ENCODE data around the gene TBCEL. TPM values are rescaled to one million over a fixed set of nuclear protein-coding genes. Genes with fewer than 3 reads are reported as not detected.

TBCEL gene
- total RNA-seq, 1 donor from 2014 or later, result 17.9 TPM

DNA sequence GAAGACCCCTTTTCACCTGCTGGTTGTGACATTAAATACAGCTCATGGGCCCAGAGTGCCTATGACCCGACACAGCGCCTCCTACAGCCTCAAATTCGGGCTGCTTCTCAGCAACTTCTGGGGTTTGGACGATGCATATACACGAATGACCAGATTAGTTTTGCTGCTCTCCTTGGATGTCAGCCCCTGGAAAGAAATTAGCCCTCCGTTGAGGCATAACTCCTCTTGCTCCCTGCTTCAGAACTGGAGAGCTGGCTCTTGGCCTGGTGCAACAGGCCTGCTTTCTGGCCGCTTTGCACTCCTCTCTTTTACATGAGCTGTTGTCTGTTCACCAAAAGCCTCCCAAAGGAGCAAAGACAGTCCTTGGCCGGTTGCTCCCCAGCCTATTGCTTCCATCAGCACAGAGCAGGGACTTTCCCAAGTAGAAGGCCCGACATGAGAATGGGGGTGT is 80.4 kb downstream of the TBCEL start:
- H3K4me3 Mint-ChIP-seq, result no peak overlapping the region

DNA sequence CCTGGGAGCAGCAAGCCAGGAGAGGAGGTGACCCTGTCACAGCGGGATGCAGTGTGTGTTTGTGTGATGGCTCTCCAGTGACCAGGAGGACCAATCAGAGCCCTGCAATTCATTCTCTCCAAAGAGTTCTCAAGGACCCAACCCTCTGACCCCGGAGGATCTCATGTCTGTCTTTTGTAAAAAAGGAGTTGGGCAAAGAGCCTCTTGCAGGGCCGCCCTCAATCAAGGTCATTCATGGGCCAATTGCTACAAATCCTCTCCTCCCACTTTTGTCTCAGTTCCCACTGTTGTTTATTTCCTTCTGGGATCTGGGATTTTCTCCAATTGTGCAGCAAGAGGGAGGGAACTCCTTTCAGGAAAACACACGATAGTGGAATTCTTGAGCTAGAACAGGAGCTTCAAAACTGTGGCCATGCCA is 81.2 kb downstream of the TBCEL start:
- ATAC-seq (ENCODE audit: low read depth) (no peak), DNase-seq (no peak)
- ChIA-PET CTCF (interaction anchor here (0.9 kb wide), 1 partner anchor 15 kb away, joined by 3 read pairs; no protein-coding TSS in a partner anchor), POLR2A (no interaction called here)
- Mint-ChIP-seq H3K9me3 (no peaks in the 10 kb centered on the region), H3K4me3 (no peak overlapping the region), H3K27ac (no peak overlapping the region), H3K4me1 (no peaks in the 10 kb centered on the region), H3K36me3 (ENCODE audit: low read depth) (no peaks in the 10 kb centered on the region), H3K27me3 (peaks cover 9% of the 10 kb centered on the region)
- intact Hi-C loops (cut with micrococcal nuclease), result no loop called here
- TF ChIP-seq, protein P1, sequence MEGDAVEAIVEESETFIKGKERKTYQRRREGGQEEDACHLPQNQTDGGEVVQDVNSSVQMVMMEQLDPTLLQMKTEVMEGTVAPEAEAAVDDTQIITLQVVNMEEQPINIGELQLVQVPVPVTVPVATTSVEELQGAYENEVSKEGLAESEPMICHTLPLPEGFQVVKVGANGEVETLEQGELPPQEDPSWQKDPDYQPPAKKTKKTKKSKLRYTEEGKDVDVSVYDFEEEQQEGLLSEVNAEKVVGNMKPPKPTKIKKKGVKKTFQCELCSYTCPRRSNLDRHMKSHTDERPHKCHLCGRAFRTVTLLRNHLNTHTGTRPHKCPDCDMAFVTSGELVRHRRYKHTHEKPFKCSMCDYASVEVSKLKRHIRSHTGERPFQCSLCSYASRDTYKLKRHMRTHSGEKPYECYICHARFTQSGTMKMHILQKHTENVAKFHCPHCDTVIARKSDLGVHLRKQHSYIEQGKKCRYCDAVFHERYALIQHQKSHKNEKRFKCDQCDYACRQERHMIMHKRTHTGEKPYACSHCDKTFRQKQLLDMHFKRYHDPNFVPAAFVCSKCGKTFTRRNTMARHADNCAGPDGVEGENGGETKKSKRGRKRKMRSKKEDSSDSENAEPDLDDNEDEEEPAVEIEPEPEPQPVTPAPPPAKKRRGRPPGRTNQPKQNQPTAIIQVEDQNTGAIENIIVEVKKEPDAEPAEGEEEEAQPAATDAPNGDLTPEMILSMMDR (IDR thresholded peaks at IDR 0.05), result no peak

More for the DNA sequence above, 80.4 kb downstream of the TBCEL start:
- H3K9me3 Mint-ChIP-seq, result no peaks in the 10 kb centered on the region
- ChIA-PET CTCF (no interaction called here), POLR2A (no interaction called here)
- TF ChIP-seq, protein P1 (IDR thresholded peaks at IDR 0.05), result no peak
- H3K4me1 Mint-ChIP-seq, result no peaks in the 10 kb centered on the region
- H3K27ac Mint-ChIP-seq, result no peak overlapping the region
- no peak for DNase-seq
- H3K36me3 Mint-ChIP-seq (ENCODE audit: low read depth), result no peaks in the 10 kb centered on the region
- intact Hi-C loops (cut with micrococcal nuclease), result no loop called here
- no peak for ATAC-seq (ENCODE audit: low read depth)
- H3K27me3 Mint-ChIP-seq, result peaks cover 9% of the 10 kb centered on the region

DNA sequence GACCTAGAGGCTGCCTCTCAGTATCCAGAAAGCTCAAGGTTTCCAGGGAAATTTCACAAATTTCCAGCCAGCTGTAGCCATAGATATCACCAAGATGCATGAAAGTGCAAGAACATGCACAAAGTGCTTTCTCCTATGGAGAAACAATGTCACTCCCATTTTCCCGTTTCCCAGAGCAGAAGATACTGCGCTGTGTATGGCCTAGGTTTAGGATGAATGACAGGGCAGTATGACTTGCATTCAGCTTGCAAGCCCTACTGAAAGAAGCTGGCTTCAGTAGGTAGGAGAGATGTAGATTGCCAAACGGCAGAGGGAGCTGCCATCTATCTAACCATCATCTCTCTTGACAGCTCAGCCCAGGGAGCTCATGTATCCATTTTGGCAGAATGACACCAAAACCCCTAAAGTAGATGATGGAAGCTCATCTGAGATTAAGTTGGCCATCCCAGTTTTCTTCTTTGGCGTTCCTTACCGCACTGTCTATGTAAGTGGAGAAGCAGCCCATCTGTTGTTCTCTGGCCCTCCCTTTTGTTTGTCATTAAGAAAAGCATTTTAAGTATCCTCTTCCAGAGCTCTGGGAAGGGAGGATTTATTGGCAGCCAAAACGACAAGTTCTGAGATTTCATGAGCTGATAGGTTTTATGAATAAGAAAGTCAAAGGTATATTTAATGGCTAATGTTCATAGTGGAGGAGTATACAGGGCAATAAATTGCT is 81.7 kb downstream of the TBCEL start:
- POLR2A ChIA-PET, result no interaction called here
- Mint-ChIP-seq H3K27me3 (peaks cover 9% of the 10 kb centered on the region), H3K4me1 (no peaks in the 10 kb centered on the region), H3K9me3 (no peaks in the 10 kb centered on the region), H3K4me3 (no peak overlapping the region), H3K36me3 (ENCODE audit: low read depth) (no peaks in the 10 kb centered on the region), H3K27ac (no peak overlapping the region)
- DNase-seq (no peak), ATAC-seq (ENCODE audit: low read depth) (no peak)
- intact Hi-C loops (cut with micrococcal nuclease), result no loop called here
- CTCF ChIA-PET, result interaction anchor here (0.9 kb wide), 1 partner anchor 14 kb away, joined by 3 read pairs; no protein-coding TSS in a partner anchor
- TF ChIP-seq, protein P1 (IDR thresholded peaks at IDR 0.05), result no peak

DNA sequence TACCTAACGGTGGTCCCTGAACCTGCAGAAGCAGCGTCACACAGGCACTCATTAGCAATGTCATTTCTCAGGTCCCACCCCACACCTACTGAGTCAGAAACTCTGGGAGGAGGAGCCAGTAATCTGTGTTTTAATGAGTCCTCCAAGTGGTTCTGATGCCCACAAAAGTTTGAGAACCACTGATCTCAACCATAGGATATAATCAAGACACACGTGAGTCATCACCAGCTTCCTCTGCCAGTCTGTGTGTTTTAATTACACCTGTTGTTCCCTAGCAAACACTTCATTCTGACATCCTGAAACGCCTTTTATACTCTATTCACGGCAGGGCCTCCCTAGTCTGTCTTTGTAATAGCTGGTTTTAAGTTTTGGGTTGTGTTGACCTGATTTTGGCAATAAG is 82.9 kb downstream of the TBCEL start:
- H3K9me3 Mint-ChIP-seq, result no peaks in the 10 kb centered on the region
- no peak for ATAC-seq (ENCODE audit: low read depth)
- intact Hi-C loops (cut with micrococcal nuclease), result no loop called here

DNA sequence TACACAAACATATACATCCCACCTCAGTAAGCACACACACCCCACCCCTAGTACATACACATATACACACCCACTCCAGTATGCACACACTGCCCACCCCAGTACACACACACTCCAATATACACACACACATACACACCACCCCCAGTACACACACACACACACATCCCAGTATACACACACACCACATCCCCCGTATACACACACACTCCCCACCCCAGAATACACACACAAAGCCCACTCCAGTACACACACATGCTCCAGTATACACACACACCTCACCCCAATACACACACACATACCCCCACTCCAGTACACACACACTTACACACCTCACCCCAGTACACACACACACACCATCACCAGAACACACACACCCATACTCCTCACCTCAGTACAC is 84.5 kb downstream of the TBCEL start:
- H3K27me3 Mint-ChIP-seq, result peaks cover 17% of the 10 kb centered on the region
- intact Hi-C loops (cut with micrococcal nuclease), result no loop called here

More for the DNA sequence above, 82.9 kb downstream of the TBCEL start:
- DNase-seq, result no peak
- no peak overlapping the region for H3K4me3 Mint-ChIP-seq
- H3K27me3 Mint-ChIP-seq, result peaks cover 15% of the 10 kb centered on the region
- no peaks in the 10 kb centered on the region for H3K4me1 Mint-ChIP-seq
- CTCF ChIA-PET, result no interaction called here
- TF ChIP-seq, protein P1 (IDR thresholded peaks at IDR 0.05), result no peak
- POLR2A ChIA-PET, result no interaction called here
- no peak overlapping the region for H3K27ac Mint-ChIP-seq
- no peaks in the 10 kb centered on the region for H3K36me3 Mint-ChIP-seq (ENCODE audit: low read depth)

More for the DNA sequence above, 84.5 kb downstream of the TBCEL start:
- H3K36me3 Mint-ChIP-seq (ENCODE audit: low read depth), result no peaks in the 10 kb centered on the region
- TF ChIP-seq, protein P1 (IDR thresholded peaks at IDR 0.05), result no peak
- H3K4me1 Mint-ChIP-seq, result no peaks in the 10 kb centered on the region
- no peak overlapping the region for H3K27ac Mint-ChIP-seq
- ChIA-PET CTCF (no interaction called here), POLR2A (no interaction called here)
- DNase-seq (no peak), ATAC-seq (ENCODE audit: low read depth) (no peak)
- no peaks in the 10 kb centered on the region for H3K9me3 Mint-ChIP-seq
- no peak overlapping the region for H3K4me3 Mint-ChIP-seq
